K562 (cell line): ENCODE results near the gene CLDN1. TPM values are rescaled to one million over a fixed set of nuclear protein-coding genes. Genes with fewer than 3 reads are reported as not detected.

Experiments used
- ATAC-seq: fragments of 200-7000 bp; cut with Tn5 transposase; 3 replicates; pipeline ENCODE4 v1.9.1; 2020; ENCODE audit warnings: moderate library complexity
- BruUV-seq: library from RNA; stranded (reverse); fragments of 400-500 nt; replicated peaks from 2 replicates; lab custom pipeline; 2021; lab: Mats Ljungman, UMichigan
- CTCF ChIA-PET: fragments of 300-600 bp; formaldehyde crosslinking; extraction: SDS; loops from one replicate; lab custom pipeline; 2021; ENCODE audit warnings: low intra/inter-chr PET ratio; lab: Yijun Ruan, JAX
- POLR2A ChIA-PET: fragments of 300-600, 350-650 bp; sonication (Branson Sonifier 250); formaldehyde crosslinking; extraction: SDS; loops from one replicate; lab custom pipeline; 2021; ENCODE audit warnings: antibody characterized with exemption, inconsistent platforms; lab: Yijun Ruan, JAX
- DNase-seq, 4 experiments: peaks; one replicate each; pipeline versions ENCODE4 v3.0.0 to v3.0.0-alpha.2; 2011 to 2018; ENCODE audit warnings: low spot score in 3 of 4, mixed read lengths in 3 of 4; ENCODE audit errors: extremely low read depth in 1 of 4
- FAIRE-seq: peaks from 2 replicates; lab custom pipeline; 2011; peaks lifted over from hg19 to GRCh38; lab: Jason Lieb, UNC
- H2AFZ ChIP-seq: 2 replicates; pipeline ENCODE4 v1.6.0; 2011; ENCODE audit warnings: low read depth, low read length, control low read depth, inconsistent platforms
- H3K27ac ChIP-seq: fragments of 200-600 bp; 3 replicates; pipeline ENCODE4 v1.8.0; 2011; ENCODE audit warnings: low read depth, mild to moderate bottlenecking, control low read depth, inconsistent platforms, low read length, moderate library complexity, mixed read lengths; ENCODE audit errors: extremely low read depth
- H3K27me3 ChIP-seq, 2 experiments: fragments of 300-600 bp in 1 of 2; 2 replicates in 1 of 2; 3 replicates in 1 of 2; pipeline versions ENCODE4 v1.6.0 to v1.8.0; 2011; ENCODE audit warnings: inconsistent platforms in 2 of 2, low read length in 2 of 2, mild to moderate bottlenecking in 1 of 2, mixed read lengths in 1 of 2, moderate library complexity in 1 of 2; ENCODE audit not compliant: control insufficient read depth in 2 of 2, insufficient read depth in 2 of 2
- H3K36me3 ChIP-seq: fragments of 300-600 bp; 3 replicates; pipeline ENCODE4 v1.8.0; 2011; ENCODE audit warnings: mild to moderate bottlenecking, low read length, inconsistent platforms; ENCODE audit not compliant: control insufficient read depth, insufficient read depth
- H3K4me1 ChIP-seq, 2 experiments: fragments of 200-600 bp in 1 of 2; replicated peaks in 1 of 2; 2 replicates in 1 of 2; 3 replicates in 1 of 2; pipeline versions ENCODE4 v1.5.1 to v1.8.0; 2011; ENCODE audit warnings: inconsistent platforms in 2 of 2, low read length in 2 of 2, mild to moderate bottlenecking in 1 of 2, mixed read lengths in 1 of 2, moderate library complexity in 1 of 2; ENCODE audit not compliant: control insufficient read depth in 2 of 2, insufficient read depth in 2 of 2
- H3K4me2 ChIP-seq: 2 replicates; pipeline ENCODE4 v1.6.1; 2011; ENCODE audit warnings: low read length, control low read depth, inconsistent platforms, mixed read lengths; ENCODE audit not compliant: insufficient read depth
- H3K4me3 ChIP-seq: fragments of 200-600 bp; sonication (generic), shearing (Covaris generic); 2 replicates; pipeline ENCODE4 v1.5.1; 2016; ENCODE audit warnings: control low read depth, inconsistent platforms
- H3K79me2 ChIP-seq: fragments of 200-600 bp; 3 replicates; pipeline ENCODE4 v1.8.0; 2011; ENCODE audit warnings: low read length, inconsistent platforms; ENCODE audit not compliant: control insufficient read depth, insufficient read depth
- H3K9ac ChIP-seq, 2 experiments: 2 replicates each; pipeline versions ENCODE4 v1.6.0 to v1.6.1; 2011; ENCODE audit warnings: low read depth in 2 of 2, low read length in 2 of 2, control low read depth in 1 of 2, inconsistent platforms in 1 of 2, mild to moderate bottlenecking in 1 of 2, mixed read lengths in 1 of 2; ENCODE audit not compliant: insufficient read depth in 1 of 2
- H3K9me1 ChIP-seq: one replicate; pipeline ENCODE4 v1.6.0; 2011; ENCODE audit warnings: inconsistent platforms, mild to moderate bottlenecking, low read length, moderate library complexity; ENCODE audit not compliant: control insufficient read depth, insufficient read depth
- H3K9me3 ChIP-seq: replicated peaks from 2 replicates; pipeline ENCODE4 v1.5.1; 2011; ENCODE audit warnings: low read depth, low read length, inconsistent platforms; ENCODE audit not compliant: control insufficient read depth, insufficient read depth
- H4K20me1 ChIP-seq: replicated peaks from 2 replicates; pipeline ENCODE4 v1.6.1; 2011; ENCODE audit warnings: low read length, inconsistent platforms, mixed read lengths; ENCODE audit not compliant: control insufficient read depth, insufficient read depth
- BDP1 ChIP-seq: IDR thresholded peaks from 3 replicates; pipeline ENCODE4 v1.6.1; 2011; ENCODE audit not compliant: insufficient read length, insufficient read depth
- KAT2B ChIP-seq: IDR thresholded peaks from one replicate; pipeline ENCODE4 v1.6.1; 2012; ENCODE audit warnings: low read depth, mild to moderate bottlenecking, control low read depth, inconsistent platforms, low read length, moderate library complexity
- RBBP5 ChIP-seq: fragments of 200-600 bp; sonication (generic); IDR thresholded peaks from 2 replicates; pipeline ENCODE4 v1.6.1; 2012; ENCODE audit warnings: borderline replicate concordance, mild to moderate bottlenecking, low read length, control low read depth, inconsistent platforms; ENCODE audit not compliant: insufficient read depth, poor library complexity, severe bottlenecking
- XRCC5 ChIP-seq: fragments of 200-400 bp; formaldehyde crosslinking; IDR thresholded peaks from 2 replicates; pipeline ENCODE4 v1.6.1; 2017; ENCODE audit warnings: low read depth, mild to moderate bottlenecking, low read length
- WGBS: fragments of 100-300 bp; shearing (Covaris generic); methylation state at CpG from one replicate; pipeline ENCODE4 v1.1.6; 2016; ENCODE audit warnings: low coverage, mixed read lengths; ENCODE audit not compliant: insufficient coverage; ENCODE audit errors: missing lambda C conversion rate; 5-methylcytosine and 5-hydroxymethylcytosine counted together
- in situ Hi-C: fragments of 300-500 bp; cut with MboI; formaldehyde crosslinking; loops from 4 replicates; pipeline ENCODE4 v1.15.0; 2018; ENCODE audit warnings: inconsistent platforms, mixed read lengths
- intact Hi-C: fragments of 100-400 bp; cut with micrococcal nuclease; formaldehyde crosslinking; loops from 2 replicates; pipeline ENCODE4 v1.14.2; 2022
- polyA plus RNA-seq, 8 experiments: library from polyadenylated mRNA; depleted of rRNA in 4 of 8; stranded (reverse) in 5 of 8; unstranded in 3 of 8; fragments of >200 nt; fragmentation: Nextera tagmentation in 2 of 8; fragmentation: Illumina TruSeq in 1 of 8; extraction: Ambion mirVana in 2 of 8; extraction: Trizol in 1 of 8; gene quantifications; 2 replicates each; pipeline versions ENCODE4 v1.2.1 to v1.2.3, GENCODE V29; 2011 to 2014; ENCODE audit warnings: inconsistent platforms in 1 of 8, missing spikeins in 1 of 8
- total RNA-seq, 7 experiments: library from RNA; depleted of rRNA in 6 of 7; stranded (reverse); fragments of >200 nt in 6 of 7; fragmentation: Illumina TruSeq in 2 of 7; extraction: Trizol in 2 of 7; gene quantifications; 2 replicates each; pipeline versions ENCODE4 v1.2.1 to v1.2.3, GENCODE V29; 2011 to 2021; ENCODE audit warnings: low replicate concordance in 1 of 7
- TF ChIP-seq, protein P1 (sequence below): sonication (generic); IDR thresholded peaks from 2 replicates; pipeline ENCODE4 v1.6.1; 2016
- TF ChIP-seq, protein P2 (sequence below): fragments of 250-450 bp; sonication (Bioruptor Pico); IDR thresholded peaks from 2 replicates; pipeline ENCODE4 v1.4.0; 2020; ENCODE audit warnings: mild to moderate bottlenecking, moderate library complexity
- TF ChIP-seq, protein P3 (sequence below): fragments of 450-650 bp; formaldehyde crosslinking; IDR thresholded peaks from 2 replicates; pipeline ENCODE4 v1.4.0; 2020; ENCODE audit warnings: mild to moderate bottlenecking, mixed read lengths
- TF ChIP-seq, protein P4 (sequence below): fragments of 250-450 bp; sonication (Bioruptor Pico); IDR thresholded peaks from 2 replicates; pipeline ENCODE4 v1.8.0; 2021; ENCODE audit warnings: borderline replicate concordance, mild to moderate bottlenecking, moderate library complexity; ENCODE audit not compliant: poor library complexity, severe bottlenecking

CLDN1 gene
- total and polyA plus RNA-seq, 9 of the 15 experiments (the other 6 are each of a cell fraction or from before 2014, with no cell fraction given): 0.16 TPM; not detected in 8

DNA sequence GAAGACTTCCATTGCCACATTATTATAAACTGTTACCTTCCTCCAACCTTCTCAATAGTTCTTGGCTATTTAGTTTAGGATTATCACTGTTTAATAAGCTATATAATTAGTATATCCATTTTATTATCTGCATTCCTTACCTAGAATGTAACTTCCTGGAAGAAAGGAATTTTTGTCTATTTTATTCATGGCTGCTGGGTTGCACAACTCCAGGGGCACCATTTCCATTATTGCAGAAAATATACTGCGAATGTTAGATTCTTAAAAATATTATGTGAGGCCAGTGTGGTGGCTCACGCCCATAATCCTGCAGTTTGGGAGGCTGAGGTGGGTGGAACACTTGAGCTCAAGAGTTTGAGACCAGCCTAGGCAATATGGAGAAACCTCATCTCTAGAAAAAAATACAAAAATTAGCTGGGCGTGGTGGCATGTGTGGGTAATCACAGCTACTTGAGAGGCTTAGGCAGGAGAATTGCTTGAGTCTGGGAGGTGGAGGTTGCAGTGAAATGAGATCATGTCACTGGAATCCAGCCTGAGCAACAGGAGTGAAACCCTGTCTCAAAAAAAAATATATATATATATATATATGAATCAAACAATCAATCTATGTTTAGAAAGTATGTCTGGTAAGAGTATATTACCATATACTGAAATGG, 19.9 kb downstream of the CLDN1 start (continued):
- TF ChIP-seq, protein P1, sequence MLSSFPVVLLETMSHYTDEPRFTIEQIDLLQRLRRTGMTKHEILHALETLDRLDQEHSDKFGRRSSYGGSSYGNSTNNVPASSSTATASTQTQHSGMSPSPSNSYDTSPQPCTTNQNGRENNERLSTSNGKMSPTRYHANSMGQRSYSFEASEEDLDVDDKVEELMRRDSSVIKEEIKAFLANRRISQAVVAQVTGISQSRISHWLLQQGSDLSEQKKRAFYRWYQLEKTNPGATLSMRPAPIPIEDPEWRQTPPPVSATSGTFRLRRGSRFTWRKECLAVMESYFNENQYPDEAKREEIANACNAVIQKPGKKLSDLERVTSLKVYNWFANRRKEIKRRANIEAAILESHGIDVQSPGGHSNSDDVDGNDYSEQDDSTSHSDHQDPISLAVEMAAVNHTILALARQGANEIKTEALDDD: no peak

DNA sequence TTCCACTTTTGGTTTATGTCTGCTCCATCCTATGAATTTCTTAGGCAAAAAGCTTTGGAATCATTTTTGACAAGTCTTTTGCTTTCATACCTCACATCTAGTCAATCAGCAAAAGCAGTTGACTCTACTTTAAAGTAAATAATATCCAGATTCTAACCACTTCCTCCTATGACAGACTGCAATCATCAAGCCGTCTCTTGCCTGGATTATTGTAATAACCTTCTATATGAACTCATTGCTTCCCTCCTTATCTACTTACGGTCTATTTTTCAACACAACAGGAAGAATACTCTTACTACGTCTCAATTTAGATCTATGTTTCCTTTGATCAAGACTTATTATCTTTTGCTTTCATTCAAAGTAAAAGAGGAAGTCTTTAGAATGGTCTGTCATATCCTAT, 20.7 kb downstream of the CLDN1 start:
- Histone ChIP-seq H2AFZ (no peak overlapping the region), H4K20me1 (no peaks in the 10 kb centered on the region), H3K9ac (no peak overlapping the region), H3K27ac (no peak overlapping the region), H3K9me3 (no peaks in the 10 kb centered on the region), H3K79me2 (no peaks in the 10 kb centered on the region), H3K4me2 (no peak overlapping the region), H3K4me1 (no peaks in the 10 kb centered on the region), H3K9me1 (no peaks in the 10 kb centered on the region), H3K4me3 (no peak overlapping the region), H3K36me3 (no peaks in the 10 kb centered on the region), H3K27me3 (no peaks in the 10 kb centered on the region)
- 0% methylated on average over 3 of the region's 3 CpGs for WGBS
- no peak for ATAC-seq
- FAIRE-seq: no peak
- no peak for DNase-seq
- intact Hi-C loops: no loop called here
- in situ Hi-C loops: no loop called here
- POLR2A ChIA-PET: no interaction called here
- CTCF ChIA-PET: no interaction called here
- BruUV-seq: no TSS peak
- TF ChIP-seq, protein P2, sequence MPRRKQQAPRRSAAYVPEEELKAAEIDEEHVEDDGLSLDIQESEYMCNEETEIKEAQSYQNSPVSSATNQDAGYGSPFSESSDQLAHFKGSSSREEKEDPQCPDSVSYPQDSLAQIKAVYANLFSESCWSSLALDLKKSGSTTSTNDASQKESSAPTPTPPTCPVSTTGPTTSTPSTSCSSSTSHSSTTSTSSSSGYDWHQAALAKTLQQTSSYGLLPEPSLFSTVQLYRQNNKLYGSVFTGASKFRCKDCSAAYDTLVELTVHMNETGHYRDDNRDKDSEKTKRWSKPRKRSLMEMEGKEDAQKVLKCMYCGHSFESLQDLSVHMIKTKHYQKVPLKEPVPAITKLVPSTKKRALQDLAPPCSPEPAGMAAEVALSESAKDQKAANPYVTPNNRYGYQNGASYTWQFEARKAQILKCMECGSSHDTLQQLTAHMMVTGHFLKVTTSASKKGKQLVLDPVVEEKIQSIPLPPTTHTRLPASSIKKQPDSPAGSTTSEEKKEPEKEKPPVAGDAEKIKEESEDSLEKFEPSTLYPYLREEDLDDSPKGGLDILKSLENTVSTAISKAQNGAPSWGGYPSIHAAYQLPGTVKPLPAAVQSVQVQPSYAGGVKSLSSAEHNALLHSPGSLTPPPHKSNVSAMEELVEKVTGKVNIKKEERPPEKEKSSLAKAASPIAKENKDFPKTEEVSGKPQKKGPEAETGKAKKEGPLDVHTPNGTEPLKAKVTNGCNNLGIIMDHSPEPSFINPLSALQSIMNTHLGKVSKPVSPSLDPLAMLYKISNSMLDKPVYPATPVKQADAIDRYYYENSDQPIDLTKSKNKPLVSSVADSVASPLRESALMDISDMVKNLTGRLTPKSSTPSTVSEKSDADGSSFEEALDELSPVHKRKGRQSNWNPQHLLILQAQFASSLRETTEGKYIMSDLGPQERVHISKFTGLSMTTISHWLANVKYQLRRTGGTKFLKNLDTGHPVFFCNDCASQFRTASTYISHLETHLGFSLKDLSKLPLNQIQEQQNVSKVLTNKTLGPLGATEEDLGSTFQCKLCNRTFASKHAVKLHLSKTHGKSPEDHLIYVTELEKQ (CRISPR knock-in tag): no peak
- TF ChIP-seq XRCC5 (no peak), BDP1 (no peak), KAT2B (no peak), RBBP5 (no peak)
- TF ChIP-seq, protein P3, sequence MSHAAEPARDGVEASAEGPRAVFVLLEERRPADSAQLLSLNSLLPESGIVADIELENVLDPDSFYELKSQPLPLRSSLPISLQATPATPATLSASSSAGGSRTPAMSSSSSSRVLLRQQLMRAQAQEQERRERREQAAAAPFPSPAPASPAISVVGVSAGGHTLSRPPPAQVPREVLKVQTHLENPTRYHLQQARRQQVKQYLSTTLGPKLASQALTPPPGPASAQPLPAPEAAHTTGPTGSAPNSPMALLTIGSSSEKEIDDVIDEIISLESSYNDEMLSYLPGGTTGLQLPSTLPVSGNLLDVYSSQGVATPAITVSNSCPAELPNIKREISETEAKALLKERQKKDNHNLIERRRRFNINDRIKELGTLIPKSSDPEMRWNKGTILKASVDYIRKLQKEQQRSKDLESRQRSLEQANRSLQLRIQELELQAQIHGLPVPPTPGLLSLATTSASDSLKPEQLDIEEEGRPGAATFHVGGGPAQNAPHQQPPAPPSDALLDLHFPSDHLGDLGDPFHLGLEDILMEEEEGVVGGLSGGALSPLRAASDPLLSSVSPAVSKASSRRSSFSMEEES: no peak
- TF ChIP-seq, protein P4, sequence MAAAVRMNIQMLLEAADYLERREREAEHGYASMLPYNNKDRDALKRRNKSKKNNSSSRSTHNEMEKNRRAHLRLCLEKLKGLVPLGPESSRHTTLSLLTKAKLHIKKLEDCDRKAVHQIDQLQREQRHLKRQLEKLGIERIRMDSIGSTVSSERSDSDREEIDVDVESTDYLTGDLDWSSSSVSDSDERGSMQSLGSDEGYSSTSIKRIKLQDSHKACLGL (CRISPR knock-in tag): no peak
